GM18873 (cell line): ENCODE data around the gene DNAJC15.

Source experiments
- ATAC-seq: cut with Tn5 transposase; IDR thresholded peaks from one replicate; pipeline ENCODE4 v1.9.1; 2021; ENCODE audit warnings: mild to moderate bottlenecking, moderate library complexity, moderate number of reproducible peaks; ENCODE audit not compliant: unreplicated experiment, low FRiP score

Gene DNAJC15

GRCh38 chr13:43145534-43146196 lies 122.3 kb downstream of the DNAJC15 start:
- ATAC-seq, result no peak

GRCh38 chr13:43146400-43146799 lies 123.0 kb downstream of the DNAJC15 start:
- ATAC-seq, result no peak

GRCh38 chr13:43150369-43151207 lies 127.2 kb downstream of the DNAJC15 start:
- no peak for ATAC-seq

GRCh38 chr13:43153436-43154090 lies 130.2 kb downstream of the DNAJC15 start:
- ATAC-seq, result no peak

- no peak for ATAC-seq
These were observed 130.8 kb downstream of the DNAJC15 start for GRCh38 chr13:43154156-43154651.

- ATAC-seq, result no peak
These were observed 131.5 kb downstream of the DNAJC15 start for GRCh38 chr13:43154839-43155238.

- no peak for ATAC-seq
These were observed 133.5 kb downstream of the DNAJC15 start for GRCh38 chr13:43156916-43157315.

GRCh38 chr13:43157796-43158195 lies 134.4 kb downstream of the DNAJC15 start:
- ATAC-seq, result no peak

- ATAC-seq, result no peak
These were observed 135.1 kb downstream of the DNAJC15 start for GRCh38 chr13:43158516-43158915.

GRCh38 chr13:43159026-43159461 lies 135.7 kb downstream of the DNAJC15 start:
- ATAC-seq, result no peak
